Right lung (tissue), 10 donors: ENCODE data around the gene MAMDC4. TPM values are rescaled to one million over a fixed set of nuclear protein-coding genes. Genes with fewer than 3 reads are reported as not detected.
"Not testable (repeated sequence)": the region's sequence is repeated elsewhere in the genome, so short reads cannot be mapped to it uniquely, and the experiment has no call there.

Experiments
- DNase-seq, 2 donors: peaks; one replicate each; pipeline ENCODE4 v3.0.0-alpha.2; 2013
- long read RNA-seq, 8 donors: transcript quantifications; one replicate each; lab custom pipeline, GENCODE V29; 2026
- polyA plus RNA-seq, 5 donors: library from polyadenylated mRNA; unstranded; fragments of 120-200 nt; gene quantifications; one replicate each; pipeline versions ENCODE4 v1.2.1 to v1.2.3, GENCODE V29; 2013; ENCODE audit warnings: inconsistent platforms in 1 of 5, low replicate concordance in 1 of 5; ENCODE audit not compliant: insufficient read length in 5 of 5, insufficient read depth in 1 of 5

MAMDC4 gene
- polyA plus RNA-seq: 1 to 10 TPM; 4.5 to 9.5 (median 6.7) TPM
- long read RNA-seq, donor 1, partial matches to known transcripts: 520 of 1,325 reads
- long read RNA-seq, donor 1, other reads (novel, unspliced or antisense): 805 of 1,325 reads
- long read RNA-seq, donor 2, partial matches to known transcripts: 10 of 10 reads
- long read RNA-seq, donor 2, other reads (novel, unspliced or antisense): 0 of 10 reads
- long read RNA-seq, donor 3, partial matches to known transcripts: 383 of 873 reads
- long read RNA-seq, donor 3, other reads (novel, unspliced or antisense): 490 of 873 reads
- long read RNA-seq, donor 4, partial matches to known transcripts: 148 of 569 reads
- long read RNA-seq, donor 4, other reads (novel, unspliced or antisense): 421 of 569 reads
- long read RNA-seq, donor 5, partial matches to known transcripts: 7 of 7 reads
- long read RNA-seq, donor 5, other reads (novel, unspliced or antisense): 0 of 7 reads
- long read RNA-seq, donor 6, partial matches to known transcripts: 871 of 891 reads
- long read RNA-seq, donor 6, other reads (novel, unspliced or antisense): 19 of 891 reads
- long read RNA-seq, donor 7, partial matches to known transcripts: 8 of 8 reads
- long read RNA-seq, donor 7, other reads (novel, unspliced or antisense): 0 of 8 reads
- long read RNA-seq, donor 8: 0 reads

DNA sequence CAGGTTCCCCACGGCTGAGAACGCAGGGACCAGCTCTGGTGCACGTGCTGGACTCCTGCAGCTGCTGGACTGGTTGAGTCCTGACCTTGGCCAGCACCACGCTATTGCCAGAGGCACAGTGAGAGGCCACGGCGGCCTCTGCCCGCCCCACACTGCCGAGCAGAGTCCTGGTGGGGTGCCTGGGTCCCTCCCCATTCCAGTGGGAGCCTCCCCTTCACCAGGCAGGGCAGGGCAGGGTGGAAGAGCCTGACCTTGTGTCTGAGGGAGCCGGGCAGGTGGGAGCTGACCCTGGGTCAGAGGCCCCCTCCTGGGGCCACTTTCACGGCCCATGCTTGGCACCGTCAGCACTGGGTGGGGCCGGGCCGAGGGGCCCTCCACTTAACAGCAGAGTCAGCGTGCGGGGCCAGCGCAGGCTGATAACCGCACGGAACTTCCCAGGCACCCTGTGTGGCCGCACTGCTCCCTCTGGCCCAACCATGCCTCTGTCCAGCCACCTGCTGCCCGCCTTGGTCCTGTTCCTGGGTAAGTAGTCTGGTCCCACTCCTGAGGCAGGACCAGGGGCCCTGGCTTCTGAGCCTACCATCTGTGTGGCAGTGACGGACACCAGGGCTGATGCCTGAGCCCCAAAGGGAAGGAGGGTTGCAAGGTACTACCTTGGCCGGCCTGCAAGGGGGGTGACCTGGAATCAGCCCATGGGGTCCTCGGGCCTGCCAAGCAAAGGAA lies at the start of gene MAMDC4:
Gene MAMDC4, plus strand, starts transcription at position 406 of the 723 bp plus-strand sequence. Its CDS starts 71 bp downstream, at position 477.
- no peak for DNase-seq

- not testable (repeated sequence) for DNase-seq
These were observed 49.1 kb upstream of the MAMDC4 start for GRCh38 chr9:136803009-136803550.

- no peak for DNase-seq
These were observed 48.3 kb upstream of the MAMDC4 start for GRCh38 chr9:136803551-136804508.

DNA sequence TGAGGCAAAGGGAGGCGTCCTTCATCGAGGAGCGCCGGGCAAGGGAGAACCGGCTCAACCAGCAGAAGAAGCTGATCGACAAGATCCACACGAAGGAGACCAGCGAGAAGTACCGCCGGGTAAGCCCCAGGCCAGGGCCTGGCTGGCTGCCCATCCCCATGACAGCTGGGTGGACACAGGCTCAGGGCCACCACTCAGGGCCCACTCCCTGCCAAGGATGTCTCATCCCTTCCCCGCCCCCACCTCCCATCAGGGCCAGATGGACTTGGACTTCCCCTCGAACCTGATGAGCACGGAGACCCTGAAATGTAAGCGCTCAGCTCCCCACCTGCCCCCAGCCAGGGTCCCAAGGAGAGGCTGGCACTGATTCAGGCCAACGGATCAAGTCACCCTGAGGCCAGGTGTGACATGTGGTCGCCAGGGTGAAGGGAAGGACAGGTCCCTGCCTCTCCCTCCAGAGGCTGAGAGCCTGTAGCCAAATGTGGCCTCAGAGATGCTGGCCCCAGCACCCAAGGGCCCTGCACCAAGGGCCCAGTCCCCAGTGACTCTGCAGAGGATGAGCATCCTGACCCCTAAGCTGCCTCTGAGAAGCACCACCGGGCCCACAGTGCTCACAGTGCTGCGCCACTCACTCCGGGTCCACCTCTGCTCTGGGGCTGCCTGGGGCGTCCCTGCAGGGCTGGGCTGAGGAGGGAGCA lies 47.5 kb upstream of the MAMDC4 start:
- no peak for DNase-seq

DNA sequence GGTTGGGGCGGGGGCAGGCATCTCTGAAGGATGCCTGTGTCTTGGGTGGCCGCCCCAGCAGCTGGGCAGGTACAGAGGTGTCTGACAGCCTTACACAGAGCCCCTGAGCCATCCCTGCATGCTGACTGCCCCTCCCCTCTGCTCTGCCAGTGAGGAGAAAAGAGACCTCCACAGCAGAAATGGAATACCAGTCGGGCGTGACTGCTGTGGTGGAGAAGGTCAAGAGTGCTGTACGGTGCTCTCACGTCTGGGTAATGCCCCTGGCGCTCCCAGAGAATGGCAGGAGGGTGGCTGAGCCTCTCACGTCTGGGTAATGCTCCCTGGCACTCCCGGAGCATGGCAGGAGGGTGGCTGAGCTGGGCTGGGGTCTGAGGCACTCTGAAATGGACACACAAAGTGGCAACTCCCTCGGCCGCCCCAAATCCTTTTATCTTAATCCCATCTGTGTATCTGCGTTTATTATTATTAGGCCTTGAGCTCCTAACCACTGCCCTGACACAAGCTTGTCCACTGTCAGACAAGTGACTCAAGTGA lies 46.9 kb upstream of the MAMDC4 start:
- no peak for DNase-seq

- DNase-seq: no peak
These were observed 46.1 kb upstream of the MAMDC4 start for GRCh38 chr9:136806067-136806466.

- DNase-seq: no peak
These were observed 45.4 kb upstream of the MAMDC4 start for GRCh38 chr9:136806631-136807201.

DNA sequence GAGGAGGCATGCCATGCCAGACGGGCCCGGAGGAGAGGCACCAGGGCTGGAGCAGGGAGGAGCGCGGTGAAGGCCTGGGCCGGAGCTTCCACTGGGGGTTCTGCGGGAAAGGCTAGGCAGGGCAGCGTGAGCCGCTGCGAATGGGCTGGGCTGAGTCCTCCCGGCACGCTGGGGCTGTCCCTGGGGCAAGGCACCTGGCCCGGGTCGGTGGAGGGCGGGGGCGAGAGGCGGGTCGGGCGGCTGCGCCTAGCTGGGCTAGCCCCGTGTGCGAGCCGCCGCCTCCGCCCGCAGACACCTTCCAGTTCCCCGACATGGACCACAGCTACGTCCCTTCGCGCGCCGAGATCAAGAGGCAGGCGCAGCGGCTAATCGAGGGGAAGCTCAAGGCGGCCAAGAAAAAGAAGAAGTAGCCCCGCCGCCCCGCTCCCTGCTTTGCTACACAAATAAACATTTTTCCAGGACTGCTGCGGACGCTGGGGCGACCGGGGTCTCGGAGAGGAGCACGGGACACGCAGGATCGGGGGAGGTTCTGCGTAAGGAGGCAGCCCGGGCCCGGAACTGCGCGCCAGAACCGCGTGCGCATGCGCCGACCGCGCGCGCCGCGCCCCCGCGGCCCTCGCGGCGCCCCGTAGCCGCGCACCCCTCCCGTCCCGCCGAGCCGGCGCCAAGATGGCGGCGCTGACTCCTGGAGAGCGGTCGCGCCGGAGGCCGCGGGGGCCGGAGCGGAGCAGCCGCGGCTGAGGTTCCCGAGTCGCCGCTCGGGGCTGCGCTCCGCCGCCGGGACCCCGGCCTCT lies 44.7 kb upstream of the MAMDC4 start, which contains the start of gene RABL6:
Gene RABL6, plus strand, starts transcription at position 668 of the 794 bp plus-strand sequence. CDS start 249 bp downstream, outside the sequence.
- DNase-seq: peak; percentile 82 to 83

DNA sequence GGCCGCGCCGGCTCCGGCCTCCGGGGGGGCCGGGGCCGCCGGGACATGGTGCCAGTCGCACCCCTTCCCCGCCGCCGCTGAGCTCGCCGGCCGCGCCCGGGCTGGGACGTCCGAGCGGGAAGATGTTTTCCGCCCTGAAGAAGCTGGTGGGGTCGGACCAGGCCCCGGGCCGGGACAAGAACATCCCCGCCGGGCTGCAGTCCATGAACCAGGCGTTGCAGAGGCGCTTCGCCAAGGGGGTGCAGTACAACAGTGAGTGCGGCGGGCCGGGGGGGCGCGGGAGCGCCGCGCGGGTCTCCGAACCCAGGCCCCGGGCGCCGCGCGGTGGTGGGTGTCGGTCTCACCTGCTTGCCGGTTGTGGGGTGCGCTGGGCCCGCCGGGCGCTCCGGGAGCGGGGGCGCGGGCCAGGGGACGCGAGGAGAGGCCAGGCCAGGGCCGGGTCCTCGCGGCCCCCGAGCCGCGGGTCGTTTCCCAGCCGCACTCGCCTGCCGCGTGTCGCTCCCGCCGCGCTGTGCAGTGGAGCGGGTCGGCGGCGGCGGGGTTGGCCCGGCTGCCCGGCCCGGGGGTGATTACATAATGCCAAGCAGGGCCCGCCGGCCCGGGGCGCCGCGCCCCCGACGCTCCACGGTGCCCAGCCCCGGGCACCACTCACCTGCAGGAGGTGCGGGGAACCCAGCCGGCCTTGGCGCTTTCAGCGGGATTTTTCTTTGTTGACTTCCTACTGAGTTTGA lies 43.9 kb upstream of the MAMDC4 start:
- DNase-seq: no peak

- DNase-seq: no peak
These were observed 43.4 kb upstream of the MAMDC4 start for GRCh38 chr9:136808806-136809158.

- DNase-seq: no peak
These were observed 37.3 kb upstream of the MAMDC4 start for GRCh38 chr9:136814725-136815421.

DNA sequence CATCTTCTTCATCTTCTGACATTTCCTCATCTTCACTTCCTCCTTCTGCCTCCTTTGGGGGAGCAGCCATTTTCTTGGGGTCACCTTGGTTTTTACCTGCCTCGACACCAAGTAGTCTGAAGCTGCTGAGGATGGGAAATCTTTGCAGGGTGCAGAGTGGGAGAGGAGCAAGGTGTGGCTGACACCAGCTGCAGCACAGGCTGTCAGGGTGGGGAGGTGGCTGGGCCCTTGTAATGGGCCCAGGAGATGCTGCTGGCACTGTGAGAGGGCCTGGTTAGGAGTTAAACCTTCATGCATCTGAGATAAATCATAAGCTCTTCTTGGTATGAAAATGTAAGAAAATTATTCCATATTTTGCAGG lies 36.7 kb upstream of the MAMDC4 start:
- no peak for DNase-seq

DNA sequence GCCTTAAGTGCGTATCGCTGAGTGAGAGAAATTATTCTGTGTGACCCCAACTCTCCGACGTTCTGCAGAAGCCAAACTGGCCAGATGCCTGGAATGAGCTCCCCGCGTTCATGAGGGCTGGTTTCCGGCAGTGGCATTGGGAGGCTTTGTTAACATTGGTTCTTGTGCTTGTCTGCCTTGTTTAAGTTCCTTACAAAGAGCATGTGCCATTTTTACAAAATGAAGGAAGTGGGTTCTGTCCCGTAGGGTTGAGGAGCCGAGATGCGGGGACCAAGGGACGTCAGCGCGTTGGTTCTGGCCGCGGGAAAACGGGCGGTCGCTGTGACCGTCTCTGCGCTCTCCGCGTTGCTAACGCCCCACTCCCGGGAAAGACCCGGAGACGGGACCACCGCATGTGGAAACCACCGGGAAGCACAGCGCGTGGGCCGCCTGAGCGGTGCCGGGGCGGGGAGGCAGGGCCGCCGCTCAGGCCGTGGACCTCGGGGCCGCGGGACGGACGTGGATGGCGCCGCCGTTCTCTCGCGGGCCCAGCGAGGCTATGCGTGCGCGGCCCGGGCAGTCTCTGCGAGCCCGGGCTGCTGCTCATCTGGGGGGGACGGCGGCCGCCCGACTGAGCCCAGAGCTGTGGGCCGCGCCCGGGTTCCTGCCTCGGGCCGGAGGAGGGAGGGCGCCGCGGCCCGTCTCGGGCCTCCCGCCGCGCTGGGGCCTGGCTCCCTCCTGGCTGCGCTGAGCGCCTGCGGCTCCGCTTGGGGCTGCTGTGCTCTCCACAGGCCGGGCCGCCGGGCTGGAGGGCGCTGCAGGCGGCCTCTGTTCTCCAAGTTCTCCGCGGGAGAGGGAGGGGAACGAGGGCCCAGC lies 30.9 kb upstream of the MAMDC4 start:
- DNase-seq: no peak

- DNase-seq: no peak
These were observed 30.2 kb upstream of the MAMDC4 start for GRCh38 chr9:136821826-136822544.
